H1 (cell line): ENCODE data around the gene TMTC4. TPM values are rescaled to one million over a fixed set of nuclear protein-coding genes. Genes with fewer than 3 reads are reported as not detected.

Experiments used
- ATF2 ChIP-seq: IDR thresholded peaks from 2 replicates; pipeline ENCODE4 v1.6.1; 2012; ENCODE audit warnings: low read length, inconsistent platforms
- CEBPB ChIP-seq: IDR thresholded peaks from 2 replicates; pipeline ENCODE4 v1.6.1; 2012; ENCODE audit warnings: low read depth, low read length
- EZH2 ChIP-seq: fragments of 200-600 bp; sonication (generic); IDR thresholded peaks from 2 replicates; pipeline ENCODE4 v1.7.1; 2012; ENCODE audit warnings: low read depth, mild to moderate bottlenecking, moderate library complexity, low read length, inconsistent platforms; ENCODE audit not compliant: severe bottlenecking
- GABPA ChIP-seq: IDR thresholded peaks from 2 replicates; pipeline ENCODE4 v1.6.1; 2011; ENCODE audit warnings: mild to moderate bottlenecking, low read length, moderate library complexity, borderline replicate concordance; ENCODE audit not compliant: insufficient read depth
- HDAC2 ChIP-seq, 2 experiments: fragments of 300-600 bp in 1 of 2; sonication (generic) in 1 of 2; IDR thresholded peaks; 2 replicates each; pipeline ENCODE4 v1.6.1; 2011 to 2012; ENCODE audit warnings: low read depth in 2 of 2, low read length in 2 of 2, mild to moderate bottlenecking in 2 of 2, moderate library complexity in 2 of 2, borderline replicate concordance in 1 of 2, inconsistent platforms in 1 of 2
- HDAC6 ChIP-seq: IDR thresholded peaks from one replicate; pipeline ENCODE4 v1.7.1; 2012; ENCODE audit warnings: low read depth, mild to moderate bottlenecking, inconsistent platforms, low read length, moderate library complexity
- KDM1A ChIP-seq: fragments of 200-600, 300-600 bp; sonication (generic); IDR thresholded peaks from 2 replicates; pipeline ENCODE4 v1.7.1; 2016; ENCODE audit warnings: mild to moderate bottlenecking, low read length, borderline replicate concordance
- TAF7 ChIP-seq: optimal IDR thresholded peaks from 2 replicates; pipeline ENCODE3; 2011; ENCODE audit warnings: low read depth, mild to moderate bottlenecking, inconsistent platforms, low read length, moderate library complexity, borderline replicate concordance
- ZNF274 ChIP-seq: IDR thresholded peaks from 2 replicates; pipeline ENCODE4 v1.7.0; 2012; ENCODE audit warnings: low read length, borderline replicate concordance; ENCODE audit errors: extremely low read depth
- polyA plus RNA-seq, 7 experiments: library from polyadenylated mRNA; depleted of rRNA in 3 of 7; stranded (reverse) in 5 of 7; unstranded in 2 of 7; fragments of >200 nt in 5 of 7; fragments of 200-250 nt in 2 of 7; gene quantifications; 1 replicate in 5 of 7; 2 replicates in 1 of 7; 4 replicates in 1 of 7; pipeline versions ENCODE4 v1.2.1 to v1.2.3, GENCODE V29; 2011 to 2013; ENCODE audit warnings: missing spikeins in 2 of 7, mixed read lengths in 2 of 7
- total RNA-seq: library from RNA; stranded (reverse); fragmentation: NEBNext Ultra II Directional; extraction: Animal tissue kit (Norgen Biotek cat#: 25700); gene quantifications from 2 replicates; pipeline ENCODE4 v1.2.1, GENCODE V29; 2021

The TMTC4 gene
- total and polyA plus RNA-seq, 2 of the 8 experiments (the other 6 are each of a cell fraction or from before 2014, with no cell fraction given): 26.3 to 42.6 TPM

DNA sequence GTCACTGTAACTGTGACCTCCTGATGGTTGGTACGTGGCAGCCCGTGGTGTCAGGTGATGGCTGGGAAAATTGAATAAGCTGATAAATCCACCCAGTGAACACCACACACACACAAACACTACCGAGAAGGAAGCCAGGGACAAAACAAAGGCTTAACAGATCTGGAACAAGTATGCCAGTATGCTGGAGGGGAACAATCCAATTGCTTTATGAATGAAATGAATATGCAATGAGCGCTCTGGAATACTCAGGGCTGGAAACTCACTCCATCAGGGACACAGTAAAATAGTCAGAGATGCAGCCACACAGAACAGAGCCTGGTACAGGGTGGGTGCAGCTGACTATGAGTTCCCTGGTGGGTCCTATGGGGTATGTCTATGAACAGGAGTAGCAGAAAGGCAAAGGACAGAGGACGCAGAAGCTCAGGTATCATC lies 16.7 kb downstream of the TMTC4 start (continued):
- no peak for TF ChIP-seq ZNF274
- TF ChIP-seq EZH2: no peak
- no peak for TF ChIP-seq KDM1A
- TF ChIP-seq GABPA: no peak
- no peak for TF ChIP-seq TAF7
- no peak for TF ChIP-seq HDAC6
- TF ChIP-seq HDAC2 (IDR thresholded peaks at IDR 0.05; ENCODE audit: borderline replicate concordance in 1 of 2, low read depth in 2 of 2, low read length in 2 of 2): no peak
- no peak for TF ChIP-seq ATF2
- TF ChIP-seq CEBPB: no peak
